ENCODE data around the gene GLCE.

- TF ChIP-seq CTCF (IDR thresholded peaks at IDR 0.05; ENCODE audit: insufficient read depth, low read length, poor library complexity, severe bottlenecking) (no peak), EZH2phosphoT487 (conservative IDR thresholded peaks at IDR 0.05; ENCODE audit: low read length) (no peak)
Measured at GRCh38 chr15:69118089-69118488, 42.3 kb upstream of the GLCE start.

All from SU-DHL-6 (cell line).